HepG2 (cell line): ENCODE results near the gene B3GALT6. TPM values are rescaled to one million over a fixed set of nuclear protein-coding genes. Genes with fewer than 3 reads are reported as not detected.

Experiments used
- ATF4 ChIP-seq, 2 experiments: fragments of 450-650 bp in 1 of 2; sonication (generic) in 1 of 2; formaldehyde crosslinking; IDR thresholded peaks; 2 replicates each; pipeline versions ENCODE4 v1.5.0 to v1.8.0; 2020 to 2022; ENCODE audit warnings: mild to moderate bottlenecking in 1 of 2, missing genetic modification reagents in 1 of 2
- ATF7-NPFF ChIP-seq: sonication (generic); formaldehyde crosslinking; IDR thresholded peaks from 2 replicates; pipeline ENCODE4 v1.8.1; 2023; ENCODE audit warnings: mild to moderate bottlenecking, low read depth, missing genetic modification reagents, moderate library complexity
- BATF2 ChIP-seq: sonication (generic); formaldehyde crosslinking; IDR thresholded peaks from 2 replicates; pipeline ENCODE4 v1.8.0; 2022; ENCODE audit warnings: mild to moderate bottlenecking, missing genetic modification reagents, moderate library complexity
- BCLAF1 ChIP-seq: fragments of 450-650 bp; IDR thresholded peaks from 2 replicates; pipeline ENCODE4 v1.6.1; 2017; ENCODE audit warnings: mild to moderate bottlenecking
- GZF1 ChIP-seq: sonication (generic); formaldehyde crosslinking; IDR thresholded peaks from 2 replicates; pipeline ENCODE4 v1.5.1; 2020; ENCODE audit warnings: mild to moderate bottlenecking, missing genetic modification reagents
- HBP1 ChIP-seq: IDR thresholded peaks from 2 replicates; pipeline ENCODE4 v1.6.1; 2016; ENCODE audit warnings: low read depth, control low read depth
- HNF4A ChIP-seq: sonication (generic); formaldehyde crosslinking; IDR thresholded peaks from 2 replicates; pipeline ENCODE4 v1.4.0; 2020; ENCODE audit warnings: missing genetic modification reagents
- LCORL ChIP-seq, 2 experiments: fragments of 450-650 bp in 1 of 2; sonication (generic) in 1 of 2; formaldehyde crosslinking in 1 of 2; IDR thresholded peaks; 2 replicates each; pipeline versions ENCODE4 v1.5.0 to v1.6.1; 2017 to 2020; ENCODE audit warnings: antibody characterized with exemption in 1 of 2, missing genetic modification reagents in 1 of 2
- MTERF4 ChIP-seq: sonication (generic); formaldehyde crosslinking; IDR thresholded peaks from 2 replicates; pipeline ENCODE4 v1.8.0; 2023; ENCODE audit warnings: mild to moderate bottlenecking, missing genetic modification reagents
- SIX1 ChIP-seq: sonication (generic); formaldehyde crosslinking; IDR thresholded peaks from 2 replicates; pipeline ENCODE4 v1.4.0; 2020; ENCODE audit warnings: missing genetic modification reagents, borderline replicate concordance
- STAT6 ChIP-seq: sonication (generic); formaldehyde crosslinking; IDR thresholded peaks from 2 replicates; pipeline ENCODE4 v1.4.0; 2020; ENCODE audit warnings: missing genetic modification reagents, mild to moderate bottlenecking, borderline replicate concordance
- TBX3 ChIP-seq: fragments of 450-650 bp; IDR thresholded peaks from 2 replicates; pipeline ENCODE4 v1.6.1; 2017; ENCODE audit warnings: antibody characterized with exemption, mild to moderate bottlenecking, inconsistent platforms, borderline replicate concordance
- TSC22D2 ChIP-seq: sonication (generic); formaldehyde crosslinking; IDR thresholded peaks from 2 replicates; pipeline ENCODE4 v1.5.1; 2020; ENCODE audit warnings: missing genetic modification reagents, mild to moderate bottlenecking, borderline replicate concordance
- ZFP36L1 ChIP-seq: sonication (generic); formaldehyde crosslinking; IDR thresholded peaks from 2 replicates; pipeline ENCODE4 v1.8.0; 2022; ENCODE audit warnings: mild to moderate bottlenecking, missing genetic modification reagents, moderate library complexity
- ZMYM2 ChIP-seq: sonication (generic); formaldehyde crosslinking; IDR thresholded peaks from 2 replicates; pipeline ENCODE4 v1.8.0; 2022; ENCODE audit warnings: mild to moderate bottlenecking, missing genetic modification reagents
- ZNF33A ChIP-seq: sonication (generic); formaldehyde crosslinking; IDR thresholded peaks from 2 replicates; pipeline ENCODE4 v1.5.1; 2020; ENCODE audit warnings: missing genetic modification reagents, mild to moderate bottlenecking, moderate library complexity, borderline replicate concordance
- ZNF616 ChIP-seq: sonication (generic); formaldehyde crosslinking; IDR thresholded peaks from 2 replicates; pipeline ENCODE4 v1.5.0; 2020; ENCODE audit warnings: low read depth, mild to moderate bottlenecking, missing genetic modification reagents
- polyA plus RNA-seq, 8 experiments: library from polyadenylated mRNA; depleted of rRNA in 3 of 8; stranded (reverse) in 7 of 8; unstranded in 1 of 8; fragments of >200 nt; fragmentation: Illumina TruSeq in 4 of 8; extraction: Trizol in 4 of 8; gene quantifications; 2 replicates each; pipeline versions ENCODE4 v1.2.1 to v1.2.3, GENCODE V29; 2011 to 2016; ENCODE audit warnings: low read depth in 4 of 8, missing spikeins in 1 of 8, mixed read lengths in 1 of 8; ENCODE audit not compliant: insufficient read depth in 1 of 8
- total RNA-seq, 5 experiments: library from RNA; depleted of rRNA; stranded (reverse); fragments of >200 nt; fragmentation: Illumina TruSeq; extraction: Trizol; gene quantifications; 2 replicates each; pipeline ENCODE4 v1.2.3, GENCODE V29; 2016; ENCODE audit warnings: low read depth in 1 of 5

The B3GALT6 gene
- total and polyA plus RNA-seq, 2 of the 13 experiments (the other 11 are each of a cell fraction or from before 2014, with no cell fraction given), result 3.9 to 14.2 TPM

GRCh38 chr1:1237874-1238701 is 6.1 kb downstream of the B3GALT6 start (continued):
- no peak for TF ChIP-seq SIX1 (CRISPR knock-in tag)
- no peak; the same call in 1 of the 2 replicates for TF ChIP-seq ZNF616 (CRISPR knock-in tag)
- no peak for TF ChIP-seq TSC22D2 (CRISPR knock-in tag)
- TF ChIP-seq BATF2 (CRISPR knock-in tag), result no peak
- peak; percentile 47; the same call in 1 of the 2 replicates for TF ChIP-seq TBX3
- peak; percentile 70; the same call in 1 of the 2 replicates for TF ChIP-seq MTERF4
- no peak; the same call in 1 of the 2 replicates for TF ChIP-seq ZFP36L1
- TF ChIP-seq ZMYM2 (CRISPR knock-in tag), result peak; percentile 51; the same call in 1 of the 2 replicates
- 0 out of 2 replicates have a peak, but pooled peaks have one; percentile 53 for TF ChIP-seq ZNF33A
- no peak for TF ChIP-seq HBP1 (CRISPR knock-in tag)
- TF ChIP-seq LCORL (IDR thresholded peaks at IDR 0.05), result no peak
- TF ChIP-seq LCORL (CRISPR knock-in tag; IDR thresholded peaks at IDR 0.05), result peak; percentile 98
- TF ChIP-seq HNF4A (CRISPR knock-in tag), result peak; percentile 28; the same call in 1 of the 2 replicates
- no peak for TF ChIP-seq GZF1 (CRISPR knock-in tag)
- TF ChIP-seq STAT6 (CRISPR knock-in tag), result no peak; the same call in 1 of the 2 replicates
- TF ChIP-seq ATF4 (CRISPR knock-in tag; IDR thresholded peaks at IDR 0.05), result peak in 1 of 2 experiments; percentile 84; a peak in 2 of 4 replicates
- TF ChIP-seq ATF7-NPFF (CRISPR knock-in tag), result peak; percentile 35; the same call in 1 of the 2 replicates
- no peak for TF ChIP-seq BCLAF1
